Caco-2 (cell line): ENCODE measurements around the gene ARHGEF16. TPM values are rescaled to one million over a fixed set of nuclear protein-coding genes. Genes with fewer than 3 reads are reported as not detected.

Source experiments
- BruUV-seq: library from RNA; stranded (reverse); fragments of 400-500 nt; replicated peaks from 2 replicates; lab custom pipeline; 2021; lab: Mats Ljungman, UMichigan
- CTCF ChIA-PET: fragments of 300-600 bp; sonication (Branson Sonifier 250); formaldehyde crosslinking; loops from one replicate; lab custom pipeline; 2022; ENCODE audit warnings: antibody characterized with exemption; lab: Charles Lee
- POLR2A ChIA-PET: fragments of 300-600 bp; sonication (Branson Sonifier 250); formaldehyde crosslinking; loops from one replicate; lab custom pipeline; 2022; ENCODE audit warnings: antibody characterized with exemption; lab: Charles Lee
- DNase-seq, 2 experiments: peaks; one replicate each; pipeline versions ENCODE4 v3.0.0 to v3.0.0-alpha.2; 2020 to 2022
- H3K27me3 ChIP-seq: replicated peaks from 2 replicates; pipeline ENCODE4 v1.6.0; 2011; ENCODE audit warnings: low read length; ENCODE audit not compliant: control insufficient read depth, insufficient read depth
- H3K36me3 ChIP-seq: 2 replicates; pipeline ENCODE4 v1.5.1; 2011; ENCODE audit warnings: low read length; ENCODE audit not compliant: control insufficient read depth, insufficient read depth
- H3K4me1 ChIP-seq: fragments of 250-450 bp; sonication (Bioruptor Pico); 2 replicates; pipeline ENCODE4 v1.5.1; 2020; ENCODE audit warnings: mild to moderate bottlenecking
- H3K4me3 ChIP-seq: 2 replicates; pipeline ENCODE4 v1.5.1; 2011; ENCODE audit warnings: low read depth, mild to moderate bottlenecking, control low read depth, low read length
- H3K9me3 ChIP-seq: fragments of 250-450 bp; sonication (Bioruptor Pico); 2 replicates; pipeline ENCODE4 v1.5.1; 2020; ENCODE audit warnings: mild to moderate bottlenecking, moderate library complexity
- H3K27ac Mint-ChIP-seq: one replicate; pipeline ENCODE4 v1.8.0; 2022; ENCODE audit warnings: mixed read lengths; ENCODE audit not compliant: unreplicated experiment
- H3K27me3 Mint-ChIP-seq: one replicate; pipeline ENCODE4 v1.8.0; 2022; ENCODE audit warnings: mixed read lengths; ENCODE audit not compliant: insufficient read depth, unreplicated experiment
- H3K36me3 Mint-ChIP-seq: one replicate; pipeline ENCODE4 v1.8.0; 2022; ENCODE audit warnings: mild to moderate bottlenecking, mixed read lengths; ENCODE audit not compliant: insufficient read depth, unreplicated experiment
- H3K4me1 Mint-ChIP-seq: one replicate; pipeline ENCODE4 v1.8.0; 2022; ENCODE audit warnings: low read depth, mixed read lengths; ENCODE audit not compliant: unreplicated experiment
- H3K4me3 Mint-ChIP-seq: one replicate; pipeline ENCODE4 v1.8.0; 2022; ENCODE audit warnings: mild to moderate bottlenecking, moderate library complexity, mixed read lengths; ENCODE audit not compliant: unreplicated experiment
- H3K9me3 Mint-ChIP-seq: one replicate; pipeline ENCODE4 v1.8.0; 2022; ENCODE audit warnings: mixed read lengths; ENCODE audit not compliant: unreplicated experiment
- intact Hi-C: fragments of 100-400 bp; cut with micrococcal nuclease; formaldehyde crosslinking; loops from one replicate; pipeline ENCODE4 v1.10.0; 2022; ENCODE audit not compliant: unreplicated experiment
- total RNA-seq: library from RNA; stranded (reverse); gene quantifications from 2 replicates; pipeline ENCODE4 v1.2.3, GENCODE V29; 2022
- TF ChIP-seq, protein P1 (sequence below), 2 experiments: fragments of 200-600 bp in 1 of 2; IDR thresholded peaks; 1 replicate in 1 of 2; 2 replicates in 1 of 2; pipeline versions ENCODE4 v1.5.1 to v1.8.0; 2011 to 2022; ENCODE audit warnings: antibody characterized with exemption in 1 of 2, control low read depth in 1 of 2, inconsistent platforms in 1 of 2, low read depth in 1 of 2, low read length in 1 of 2, mild to moderate bottlenecking in 1 of 2, moderate library complexity in 1 of 2; ENCODE audit not compliant: insufficient read depth in 1 of 2, severe bottlenecking in 1 of 2, unreplicated experiment in 1 of 2

Gene ARHGEF16
- total RNA-seq, 1 experiment from 2014 or later = 40.6 TPM

DNA sequence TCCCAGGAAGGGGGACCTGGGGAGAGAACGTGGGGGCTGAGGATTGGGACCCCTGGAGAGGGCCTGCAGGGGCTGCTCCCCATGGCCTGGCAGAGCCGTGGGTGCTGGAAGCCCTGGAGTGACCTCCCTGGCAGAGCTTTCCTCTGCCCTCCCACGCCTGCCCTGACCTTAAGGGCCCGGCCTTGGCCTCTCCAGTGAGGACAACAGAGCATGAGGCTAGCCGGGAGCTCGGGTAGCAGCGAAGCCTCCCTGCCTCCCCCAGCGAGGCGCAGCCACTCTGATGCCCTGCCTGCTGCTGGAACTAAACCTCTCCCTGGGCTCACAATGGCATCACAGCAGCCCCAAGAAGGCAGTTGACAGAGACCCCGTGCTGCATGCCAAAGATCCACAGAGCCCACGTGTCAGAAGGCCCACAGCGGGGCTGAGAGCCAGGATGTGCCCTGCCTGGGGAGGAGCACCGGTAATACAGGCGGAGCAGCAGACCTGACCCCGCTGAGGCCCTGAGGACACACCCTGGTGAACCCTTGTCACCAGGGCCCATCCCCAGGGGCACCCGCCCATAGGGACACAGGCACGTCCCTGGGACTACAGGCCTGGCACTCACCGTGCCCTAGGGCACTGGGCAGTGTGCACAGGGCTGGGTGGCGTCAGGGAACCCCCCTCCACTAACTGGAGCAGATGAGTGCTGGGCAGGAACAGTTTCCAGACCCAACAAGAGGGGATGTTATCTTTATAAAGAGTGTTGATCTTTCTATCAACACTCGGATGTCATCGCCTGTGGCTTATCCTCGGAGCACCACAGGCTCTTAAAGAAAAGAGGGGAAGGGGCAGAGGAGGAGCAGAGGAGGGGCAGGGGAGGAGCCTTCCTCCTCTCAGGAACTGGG is 48.4 kb downstream of the ARHGEF16 start:
- Histone ChIP-seq H3K36me3 (no peaks in the 10 kb centered on the region), H3K9me3 (no peaks in the 10 kb centered on the region), H3K27me3 (no peaks in the 10 kb centered on the region), H3K4me3 (no peak overlapping the region), H3K4me1 (no peaks in the 10 kb centered on the region)
- no peak overlapping the region for H3K4me3 Mint-ChIP-seq
- TF ChIP-seq, protein P1, sequence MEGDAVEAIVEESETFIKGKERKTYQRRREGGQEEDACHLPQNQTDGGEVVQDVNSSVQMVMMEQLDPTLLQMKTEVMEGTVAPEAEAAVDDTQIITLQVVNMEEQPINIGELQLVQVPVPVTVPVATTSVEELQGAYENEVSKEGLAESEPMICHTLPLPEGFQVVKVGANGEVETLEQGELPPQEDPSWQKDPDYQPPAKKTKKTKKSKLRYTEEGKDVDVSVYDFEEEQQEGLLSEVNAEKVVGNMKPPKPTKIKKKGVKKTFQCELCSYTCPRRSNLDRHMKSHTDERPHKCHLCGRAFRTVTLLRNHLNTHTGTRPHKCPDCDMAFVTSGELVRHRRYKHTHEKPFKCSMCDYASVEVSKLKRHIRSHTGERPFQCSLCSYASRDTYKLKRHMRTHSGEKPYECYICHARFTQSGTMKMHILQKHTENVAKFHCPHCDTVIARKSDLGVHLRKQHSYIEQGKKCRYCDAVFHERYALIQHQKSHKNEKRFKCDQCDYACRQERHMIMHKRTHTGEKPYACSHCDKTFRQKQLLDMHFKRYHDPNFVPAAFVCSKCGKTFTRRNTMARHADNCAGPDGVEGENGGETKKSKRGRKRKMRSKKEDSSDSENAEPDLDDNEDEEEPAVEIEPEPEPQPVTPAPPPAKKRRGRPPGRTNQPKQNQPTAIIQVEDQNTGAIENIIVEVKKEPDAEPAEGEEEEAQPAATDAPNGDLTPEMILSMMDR (IDR thresholded peaks at IDR 0.05; ENCODE audit: insufficient read depth in 1 of 2, low read depth in 1 of 2, low read length in 1 of 2, severe bottlenecking in 1 of 2, unreplicated experiment in 1 of 2) = no peak
- CTCF ChIA-PET = interaction anchor here (1.7 kb wide), 1 partner anchor 12 kb away, joined by 4 read pairs; no protein-coding TSS in a partner anchor
- POLR2A ChIA-PET = no interaction called here
- intact Hi-C loops = no loop called here
- no peaks in the 10 kb centered on the region for H3K4me1 Mint-ChIP-seq
- no peaks in the 10 kb centered on the region for H3K27me3 Mint-ChIP-seq
- DNase-seq = no peak
- no peaks in the 10 kb centered on the region for H3K36me3 Mint-ChIP-seq
- BruUV-seq = no TSS peak
- H3K27ac Mint-ChIP-seq = no peak overlapping the region
- H3K9me3 Mint-ChIP-seq = no peaks in the 10 kb centered on the region

DNA sequence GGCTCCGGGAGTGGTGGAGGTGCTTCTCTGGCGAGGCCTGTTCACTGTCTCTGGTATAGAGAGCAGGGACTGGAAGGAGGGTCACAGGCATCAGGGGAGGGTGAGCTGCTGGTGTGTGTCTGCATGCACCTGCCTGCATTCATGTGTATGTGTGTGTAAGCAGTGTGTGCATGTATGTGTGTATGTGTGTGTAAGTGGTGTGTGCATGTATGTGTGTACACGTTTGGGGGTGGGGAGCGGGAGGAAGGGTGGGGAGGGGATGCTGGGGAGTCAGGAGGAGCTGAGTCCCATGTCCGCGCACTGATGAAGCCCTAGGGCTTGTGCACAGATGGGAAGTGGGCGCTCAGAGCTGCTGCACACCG is 49.0 kb downstream of the ARHGEF16 start:
- no TSS peak for BruUV-seq
- Histone ChIP-seq H3K4me3 (no peak overlapping the region), H3K4me1 (no peaks in the 10 kb centered on the region), H3K36me3 (no peaks in the 10 kb centered on the region), H3K9me3 (no peaks in the 10 kb centered on the region), H3K27me3 (no peaks in the 10 kb centered on the region)
- ChIA-PET POLR2A (no interaction called here), CTCF (no interaction called here)
- TF ChIP-seq, protein P1 (IDR thresholded peaks at IDR 0.05; ENCODE audit: insufficient read depth in 1 of 2, low read depth in 1 of 2, low read length in 1 of 2, severe bottlenecking in 1 of 2, unreplicated experiment in 1 of 2) = no peak
- intact Hi-C loops = no loop called here
- Mint-ChIP-seq H3K36me3 (no peaks in the 10 kb centered on the region), H3K4me3 (no peak overlapping the region), H3K9me3 (no peaks in the 10 kb centered on the region), H3K27me3 (no peaks in the 10 kb centered on the region), H3K27ac (no peak overlapping the region), H3K4me1 (no peaks in the 10 kb centered on the region)
- DNase-seq = no peak

DNA sequence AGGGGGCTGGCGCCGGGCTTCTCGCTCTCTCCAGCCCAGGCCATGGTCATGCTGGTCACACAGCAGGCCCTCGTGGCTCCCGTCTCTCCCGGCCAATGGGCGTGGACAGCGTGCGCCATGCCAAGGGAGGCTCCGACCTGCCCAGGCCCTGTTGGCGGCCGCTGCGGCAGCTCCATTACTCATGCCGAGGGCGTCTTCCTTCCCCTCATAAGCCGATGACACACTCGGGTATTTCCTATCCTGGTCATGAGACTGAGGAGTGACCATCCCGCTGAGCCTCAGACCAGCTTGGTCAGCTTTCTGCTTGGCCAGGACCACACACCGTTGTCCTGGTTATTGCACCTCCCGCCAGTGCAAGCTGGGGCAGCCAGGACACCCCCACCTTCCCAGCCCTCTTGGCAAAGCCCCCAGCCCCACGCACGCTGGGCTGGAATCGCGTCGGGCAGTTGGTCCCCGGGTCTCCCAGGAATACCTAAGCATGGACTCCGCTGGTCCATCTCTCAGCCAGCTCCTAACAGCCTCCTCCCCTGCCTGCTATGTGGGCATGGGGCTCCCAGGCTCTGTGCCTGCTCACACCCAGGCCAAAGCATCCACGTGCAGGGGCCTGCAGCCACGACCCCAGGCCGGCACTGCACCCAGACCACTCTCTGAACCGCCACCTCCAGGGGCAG is 49.8 kb downstream of the ARHGEF16 start:
- TF ChIP-seq, protein P1 (IDR thresholded peaks at IDR 0.05; ENCODE audit: insufficient read depth in 1 of 2, low read depth in 1 of 2, low read length in 1 of 2, severe bottlenecking in 1 of 2, unreplicated experiment in 1 of 2) = no peak
- no peaks in the 10 kb centered on the region for H3K27me3 ChIP-seq
- DNase-seq = no peak
- no peaks in the 10 kb centered on the region for H3K27me3 Mint-ChIP-seq
- H3K4me1 Mint-ChIP-seq = no peaks in the 10 kb centered on the region
- BruUV-seq = no TSS peak
- no peak overlapping the region for H3K4me3 Mint-ChIP-seq
- no peaks in the 10 kb centered on the region for H3K36me3 Mint-ChIP-seq
- H3K4me1 ChIP-seq = no peaks in the 10 kb centered on the region
- intact Hi-C loops = no loop called here
- H3K36me3 ChIP-seq = no peaks in the 10 kb centered on the region
- no peak overlapping the region for H3K4me3 ChIP-seq
- CTCF ChIA-PET = no interaction called here
- H3K27ac Mint-ChIP-seq = no peak overlapping the region
- no peaks in the 10 kb centered on the region for H3K9me3 ChIP-seq
- no peaks in the 10 kb centered on the region for H3K9me3 Mint-ChIP-seq
- POLR2A ChIA-PET = no interaction called here
